Cardiac muscle cell (in vitro differentiated cells and primary cell): ENCODE results near the gene ZFPM1. TPM values are rescaled to one million over a fixed set of nuclear protein-coding genes. Genes with fewer than 3 reads are reported as not detected.

Experiments
- DNase-seq, 2 donors: peaks; one replicate each; pipeline versions ENCODE4 v3.0.0 to v3.0.0-alpha.2; 2010 to 2017; ENCODE audit warnings: low read depth in 1 of 2, low spot score in 1 of 2
- H3K27ac ChIP-seq: fragments of 200-600 bp; sonication (generic); 2 replicates; pipeline ENCODE4 v1.5.1; 2016
- H3K27me3 ChIP-seq: fragments of 200-600 bp; sonication (generic); 2 replicates; pipeline ENCODE4 v1.6.0; 2016; ENCODE audit warnings: control low read depth
- H3K36me3 ChIP-seq: fragments of 200-600 bp; sonication (generic); 2 replicates; pipeline ENCODE4 v1.5.1; 2016; ENCODE audit warnings: control low read depth
- H3K4me1 ChIP-seq: fragments of 200-600 bp; sonication (generic); 2 replicates; pipeline ENCODE4 v1.8.1; 2017; ENCODE audit warnings: low read depth, mild to moderate bottlenecking, mixed run types
- H3K4me3 ChIP-seq: fragments of 200-600 bp; sonication (generic); 2 replicates; pipeline ENCODE4 v1.5.1; 2016; ENCODE audit warnings: mild to moderate bottlenecking
- H3K9me3 ChIP-seq: fragments of 200-600 bp; sonication (generic); 2 replicates; pipeline ENCODE4 v1.5.1; 2017; ENCODE audit warnings: low read depth, mild to moderate bottlenecking, control low read depth
- polyA plus RNA-seq: library from polyadenylated mRNA; unstranded; fragments of >200 nt; fragmentation: Nextera tagmentation; extraction: Ambion mirVana; gene quantifications from 2 replicates; pipeline ENCODE4 v1.2.1, GENCODE V29; 2016
- total RNA-seq: library from RNA; depleted of rRNA; stranded (reverse); fragments of >200 nt; gene quantifications from 2 replicates; pipeline ENCODE4 v1.2.3, GENCODE V29; 2016
- TF ChIP-seq, protein P1 (sequence below): IDR thresholded peaks from 2 replicates; pipeline ENCODE4 v1.5.1; 2012; ENCODE audit warnings: low read depth, mild to moderate bottlenecking, low read length

Gene ZFPM1
- total and polyA plus RNA-seq, 2 experiments from 2014 or later, result 7.6 to 9.4 TPM

DNA sequence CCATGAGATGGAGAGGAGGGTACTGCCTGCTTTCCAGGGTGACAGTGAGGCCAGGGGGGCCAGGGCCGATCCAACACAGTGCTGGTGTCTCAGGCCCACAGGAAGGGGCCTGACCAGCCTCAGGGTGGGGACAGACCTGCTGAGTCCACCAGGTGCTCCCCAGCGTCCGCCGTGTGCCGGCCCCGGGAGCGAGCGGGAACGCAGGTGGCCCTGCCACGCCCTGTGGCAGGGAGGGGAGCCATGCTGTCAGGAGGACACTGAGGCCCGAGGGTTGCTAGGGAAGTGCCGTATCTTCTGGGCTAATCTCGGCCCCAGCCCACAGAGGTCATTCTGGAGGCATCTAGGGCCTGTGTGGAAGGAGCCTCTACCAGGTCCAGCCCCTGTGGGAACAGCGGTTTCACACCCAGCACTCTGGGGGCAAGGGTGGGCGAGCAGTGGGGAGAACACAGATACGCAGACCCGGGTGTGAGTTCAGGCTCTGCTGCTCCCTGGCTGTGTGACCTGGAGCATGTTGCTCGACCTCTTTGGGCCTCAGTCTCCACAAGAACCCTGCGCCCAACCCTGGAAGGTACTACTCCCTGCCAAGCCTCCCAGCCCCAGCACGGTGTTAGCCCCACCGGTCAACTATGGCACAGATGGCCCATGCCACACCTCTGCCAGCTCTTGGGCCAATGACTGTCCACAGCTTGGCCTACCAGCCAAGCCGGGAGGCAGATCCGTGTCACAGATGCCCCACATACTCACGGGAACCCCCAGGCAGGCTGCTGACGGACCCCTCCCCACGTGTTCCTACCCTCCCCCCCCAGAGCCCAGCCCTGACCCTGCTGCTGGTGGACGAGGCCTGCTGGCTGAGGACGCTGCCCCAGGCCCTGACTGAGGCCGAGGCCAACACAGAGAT, 73.2 kb downstream of the ZFPM1 start:
- peaks cover 16% of the 10 kb centered on the region for H3K4me1 ChIP-seq
- H3K36me3 ChIP-seq, result no peaks in the 10 kb centered on the region
- no peaks in the 10 kb centered on the region for H3K27me3 ChIP-seq
- H3K27ac ChIP-seq, result no peak overlapping the region
- DNase-seq, result no peak
- no peak overlapping the region for H3K4me3 ChIP-seq
- no peaks in the 10 kb centered on the region for H3K9me3 ChIP-seq
- TF ChIP-seq, protein P1, sequence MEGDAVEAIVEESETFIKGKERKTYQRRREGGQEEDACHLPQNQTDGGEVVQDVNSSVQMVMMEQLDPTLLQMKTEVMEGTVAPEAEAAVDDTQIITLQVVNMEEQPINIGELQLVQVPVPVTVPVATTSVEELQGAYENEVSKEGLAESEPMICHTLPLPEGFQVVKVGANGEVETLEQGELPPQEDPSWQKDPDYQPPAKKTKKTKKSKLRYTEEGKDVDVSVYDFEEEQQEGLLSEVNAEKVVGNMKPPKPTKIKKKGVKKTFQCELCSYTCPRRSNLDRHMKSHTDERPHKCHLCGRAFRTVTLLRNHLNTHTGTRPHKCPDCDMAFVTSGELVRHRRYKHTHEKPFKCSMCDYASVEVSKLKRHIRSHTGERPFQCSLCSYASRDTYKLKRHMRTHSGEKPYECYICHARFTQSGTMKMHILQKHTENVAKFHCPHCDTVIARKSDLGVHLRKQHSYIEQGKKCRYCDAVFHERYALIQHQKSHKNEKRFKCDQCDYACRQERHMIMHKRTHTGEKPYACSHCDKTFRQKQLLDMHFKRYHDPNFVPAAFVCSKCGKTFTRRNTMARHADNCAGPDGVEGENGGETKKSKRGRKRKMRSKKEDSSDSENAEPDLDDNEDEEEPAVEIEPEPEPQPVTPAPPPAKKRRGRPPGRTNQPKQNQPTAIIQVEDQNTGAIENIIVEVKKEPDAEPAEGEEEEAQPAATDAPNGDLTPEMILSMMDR, result no peak

DNA sequence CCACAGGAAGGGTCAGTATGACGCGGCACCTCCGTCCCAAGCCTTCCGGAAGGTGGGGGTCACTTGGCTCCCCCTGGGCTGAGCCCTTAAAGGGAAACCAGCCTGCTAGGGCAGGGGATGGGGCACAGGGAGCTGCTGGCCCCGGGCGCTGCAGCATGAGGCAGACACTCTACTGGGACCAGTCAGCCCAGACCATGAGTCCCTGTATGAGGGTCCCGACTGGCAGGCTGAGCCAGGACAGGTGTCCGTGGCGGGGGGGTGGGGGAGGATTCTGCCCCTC, 73.8 kb downstream of the ZFPM1 start:
- Histone ChIP-seq H3K4me1 (peaks cover 16% of the 10 kb centered on the region), H3K9me3 (no peaks in the 10 kb centered on the region), H3K4me3 (no peak overlapping the region), H3K27me3 (no peaks in the 10 kb centered on the region), H3K36me3 (no peaks in the 10 kb centered on the region), H3K27ac (no peak overlapping the region)
- no peak for DNase-seq
- TF ChIP-seq, protein P1, result no peak

DNA sequence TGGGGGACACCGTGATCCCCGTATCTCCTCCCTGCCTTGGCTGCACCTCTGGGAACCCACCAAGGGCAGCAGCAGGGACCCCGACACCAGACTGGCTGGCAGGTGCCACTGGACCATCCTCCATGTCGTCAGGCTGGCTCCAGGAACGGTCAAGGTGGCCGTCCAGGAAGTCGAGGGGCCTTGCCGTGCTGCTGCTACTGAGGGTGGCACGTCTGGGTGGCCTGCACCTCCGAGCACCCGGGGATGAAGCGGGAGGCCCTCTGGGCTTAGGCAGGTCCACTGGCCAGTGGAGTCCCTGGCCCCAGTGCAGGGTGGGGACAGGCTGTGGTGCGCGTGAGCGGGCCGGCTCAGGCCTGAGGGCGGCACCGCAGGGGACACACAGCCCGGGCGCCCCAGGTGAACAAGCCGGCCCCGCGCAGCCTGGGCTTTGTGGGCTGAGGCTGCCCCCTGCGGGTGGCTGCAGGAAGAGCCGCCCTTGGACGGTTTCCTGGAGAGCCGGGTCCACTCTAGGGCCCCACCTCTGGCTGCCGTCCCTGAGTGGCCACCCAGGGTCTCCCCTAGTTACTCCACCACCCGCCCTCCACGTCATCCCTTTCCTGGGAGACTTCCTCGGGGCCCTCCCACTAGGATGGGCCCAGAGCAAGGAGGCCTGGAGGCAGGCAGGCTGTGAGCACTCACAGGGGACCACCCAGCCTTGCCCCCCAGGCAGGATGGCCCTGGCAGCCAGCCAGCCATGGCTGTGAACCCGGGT, 74.3 kb downstream of the ZFPM1 start:
- H3K9me3 ChIP-seq, result no peaks in the 10 kb centered on the region
- no peak overlapping the region for H3K4me3 ChIP-seq
- TF ChIP-seq, protein P1, result peak; percentile 81
- H3K36me3 ChIP-seq, result no peaks in the 10 kb centered on the region
- H3K27me3 ChIP-seq, result no peaks in the 10 kb centered on the region
- no peak overlapping the region for H3K27ac ChIP-seq
- peaks cover 16% of the 10 kb centered on the region for H3K4me1 ChIP-seq
- peak; percentile 71 to 80 for DNase-seq

DNA sequence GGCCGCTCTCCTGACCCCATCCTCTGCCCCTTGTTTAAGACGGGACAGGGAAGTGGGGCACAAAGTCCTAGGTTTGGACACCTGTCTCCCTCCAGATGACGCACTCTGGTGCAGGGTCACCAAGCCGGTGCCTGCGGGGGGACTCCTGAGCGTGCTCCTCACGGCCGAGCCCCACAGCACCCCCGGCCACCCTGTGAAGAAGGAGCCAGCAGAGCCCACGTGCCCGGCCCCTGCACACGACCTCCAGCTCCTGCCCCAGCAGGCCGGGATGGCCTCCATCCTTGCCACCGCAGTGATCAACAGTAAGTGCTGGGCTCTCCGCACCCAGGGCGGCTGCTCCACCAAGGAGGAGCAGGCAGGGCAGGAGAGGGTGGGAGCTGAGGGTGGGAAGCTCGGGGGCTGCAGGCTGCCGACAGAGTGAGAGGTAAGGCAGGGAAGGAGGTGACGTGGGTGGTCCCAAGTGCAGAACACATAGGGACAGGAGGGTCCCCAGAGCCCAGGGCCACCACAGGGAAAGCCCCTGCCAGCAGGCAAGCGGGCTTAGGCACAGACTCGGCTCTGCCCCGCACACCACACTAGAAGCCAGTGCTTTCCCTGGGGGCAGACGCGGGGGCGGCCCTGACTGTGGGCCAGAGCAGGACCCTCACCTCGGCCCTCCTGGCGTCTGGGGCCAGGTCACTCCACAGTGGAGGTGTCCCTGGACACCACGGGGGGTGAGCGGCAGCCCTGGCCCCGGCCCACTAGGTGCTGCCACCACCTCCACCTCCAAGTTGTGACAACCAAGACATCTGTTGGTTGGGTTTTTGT, 75.1 kb downstream of the ZFPM1 start:
- Histone ChIP-seq H3K4me3 (no peak overlapping the region), H3K27me3 (no peaks in the 10 kb centered on the region), H3K27ac (no peak overlapping the region), H3K36me3 (no peaks in the 10 kb centered on the region), H3K9me3 (no peaks in the 10 kb centered on the region), H3K4me1 (peaks cover 16% of the 10 kb centered on the region)
- no peak for DNase-seq
- TF ChIP-seq, protein P1, result no peak

DNA sequence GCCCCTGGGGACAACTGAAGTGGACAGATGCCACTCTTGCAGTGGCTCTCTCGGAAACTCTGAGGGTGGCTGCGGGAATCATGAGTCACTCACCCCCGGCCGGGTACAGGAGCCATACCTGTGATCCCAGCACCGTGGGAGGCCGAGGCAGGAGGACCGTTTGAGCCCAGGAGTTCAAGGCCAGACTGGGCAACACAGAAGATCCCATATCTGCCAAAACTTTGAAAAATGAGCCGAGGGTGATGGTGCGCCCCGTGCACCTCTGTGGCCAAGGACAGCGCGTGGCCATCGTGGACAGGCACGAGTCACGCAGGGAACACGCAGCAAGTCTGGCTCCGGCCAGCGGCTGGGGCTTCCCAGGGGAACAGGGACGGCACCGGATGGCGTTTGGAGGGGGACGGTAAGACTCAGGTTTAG, 75.8 kb downstream of the ZFPM1 start:
- no peaks in the 10 kb centered on the region for H3K9me3 ChIP-seq
- H3K27ac ChIP-seq, result no peak overlapping the region
- DNase-seq, result no peak
- TF ChIP-seq, protein P1, result no peak
- no peak overlapping the region for H3K4me3 ChIP-seq
- peaks cover 16% of the 10 kb centered on the region for H3K4me1 ChIP-seq
- no peaks in the 10 kb centered on the region for H3K36me3 ChIP-seq
- no peaks in the 10 kb centered on the region for H3K27me3 ChIP-seq
